ENCODE data around the gene DGKI.

DNA sequence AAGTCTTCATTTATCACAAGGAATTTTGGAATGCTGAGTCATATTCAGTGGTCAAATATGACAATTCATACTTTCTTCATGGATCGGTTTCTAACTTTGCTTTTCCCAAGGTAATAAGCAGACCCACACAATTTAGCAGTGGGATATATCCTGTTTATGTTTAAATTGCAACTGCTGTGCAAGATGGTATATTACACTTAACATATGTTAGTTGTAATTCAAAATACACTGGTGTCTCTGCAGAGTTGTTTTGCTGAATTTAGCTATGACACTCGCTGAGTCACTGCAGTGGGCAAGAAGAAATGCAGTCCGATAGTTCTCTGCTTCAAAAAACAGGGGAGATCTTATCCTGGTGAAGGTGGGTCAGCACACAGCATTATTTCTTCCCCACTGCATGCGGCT is 308.4 kb downstream of the DGKI start:
- TF ChIP-seq JDP2 (CRISPR knock-in tag; IDR thresholded peaks at IDR 0.05; ENCODE audit: borderline replicate concordance) (no peak), ZBTB21 (CRISPR knock-in tag; IDR thresholded peaks at IDR 0.05) (no peak), CTCF (CRISPR knock-in tag; IDR thresholded peaks at IDR 0.05) (no peak), FOSL1 (CRISPR knock-in tag; IDR thresholded peaks at IDR 0.05; ENCODE audit: borderline replicate concordance) (no peak), ZNF335 (CRISPR knock-in tag; IDR thresholded peaks at IDR 0.05) (no peak), SIN3A (IDR thresholded peaks at IDR 0.05; ENCODE audit: borderline replicate concordance, low read depth, low read length) (no peak), HMG20A (CRISPR knock-in tag; IDR thresholded peaks at IDR 0.05; ENCODE audit: borderline replicate concordance) (no peak), POLR2A (IDR thresholded peaks at IDR 0.05; ENCODE audit: insufficient read depth in 1 of 2, low read depth in 2 of 2, low read length in 2 of 2) (no peak)
- TF ChIP-seq, protein P1, sequence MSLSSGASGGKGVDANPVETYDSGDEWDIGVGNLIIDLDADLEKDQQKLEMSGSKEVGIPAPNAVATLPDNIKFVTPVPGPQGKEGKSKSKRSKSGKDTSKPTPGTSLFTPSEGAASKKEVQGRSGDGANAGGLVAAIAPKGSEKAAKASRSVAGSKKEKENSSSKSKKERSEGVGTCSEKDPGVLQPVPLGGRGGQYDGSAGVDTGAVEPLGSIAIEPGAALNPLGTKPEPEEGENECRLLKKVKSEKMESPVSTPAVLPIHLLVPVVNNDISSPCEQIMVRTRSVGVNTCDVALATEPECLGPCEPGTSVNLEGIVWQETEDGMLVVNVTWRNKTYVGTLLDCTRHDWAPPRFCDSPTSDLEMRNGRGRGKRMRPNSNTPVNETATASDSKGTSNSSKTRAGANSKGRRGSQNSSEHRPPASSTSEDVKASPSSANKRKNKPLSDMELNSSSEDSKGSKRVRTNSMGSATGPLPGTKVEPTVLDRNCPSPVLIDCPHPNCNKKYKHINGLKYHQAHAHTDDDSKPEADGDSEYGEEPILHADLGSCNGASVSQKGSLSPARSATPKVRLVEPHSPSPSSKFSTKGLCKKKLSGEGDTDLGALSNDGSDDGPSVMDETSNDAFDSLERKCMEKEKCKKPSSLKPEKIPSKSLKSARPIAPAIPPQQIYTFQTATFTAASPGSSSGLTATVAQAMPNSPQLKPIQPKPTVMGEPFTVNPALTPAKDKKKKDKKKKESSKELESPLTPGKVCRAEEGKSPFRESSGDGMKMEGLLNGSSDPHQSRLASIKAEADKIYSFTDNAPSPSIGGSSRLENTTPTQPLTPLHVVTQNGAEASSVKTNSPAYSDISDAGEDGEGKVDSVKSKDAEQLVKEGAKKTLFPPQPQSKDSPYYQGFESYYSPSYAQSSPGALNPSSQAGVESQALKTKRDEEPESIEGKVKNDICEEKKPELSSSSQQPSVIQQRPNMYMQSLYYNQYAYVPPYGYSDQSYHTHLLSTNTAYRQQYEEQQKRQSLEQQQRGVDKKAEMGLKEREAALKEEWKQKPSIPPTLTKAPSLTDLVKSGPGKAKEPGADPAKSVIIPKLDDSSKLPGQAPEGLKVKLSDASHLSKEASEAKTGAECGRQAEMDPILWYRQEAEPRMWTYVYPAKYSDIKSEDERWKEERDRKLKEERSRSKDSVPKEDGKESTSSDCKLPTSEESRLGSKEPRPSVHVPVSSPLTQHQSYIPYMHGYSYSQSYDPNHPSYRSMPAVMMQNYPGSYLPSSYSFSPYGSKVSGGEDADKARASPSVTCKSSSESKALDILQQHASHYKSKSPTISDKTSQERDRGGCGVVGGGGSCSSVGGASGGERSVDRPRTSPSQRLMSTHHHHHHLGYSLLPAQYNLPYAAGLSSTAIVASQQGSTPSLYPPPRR (CRISPR knock-in tag; IDR thresholded peaks at IDR 0.05; ENCODE audit: borderline replicate concordance), result no peak
- TF ChIP-seq, protein P2, sequence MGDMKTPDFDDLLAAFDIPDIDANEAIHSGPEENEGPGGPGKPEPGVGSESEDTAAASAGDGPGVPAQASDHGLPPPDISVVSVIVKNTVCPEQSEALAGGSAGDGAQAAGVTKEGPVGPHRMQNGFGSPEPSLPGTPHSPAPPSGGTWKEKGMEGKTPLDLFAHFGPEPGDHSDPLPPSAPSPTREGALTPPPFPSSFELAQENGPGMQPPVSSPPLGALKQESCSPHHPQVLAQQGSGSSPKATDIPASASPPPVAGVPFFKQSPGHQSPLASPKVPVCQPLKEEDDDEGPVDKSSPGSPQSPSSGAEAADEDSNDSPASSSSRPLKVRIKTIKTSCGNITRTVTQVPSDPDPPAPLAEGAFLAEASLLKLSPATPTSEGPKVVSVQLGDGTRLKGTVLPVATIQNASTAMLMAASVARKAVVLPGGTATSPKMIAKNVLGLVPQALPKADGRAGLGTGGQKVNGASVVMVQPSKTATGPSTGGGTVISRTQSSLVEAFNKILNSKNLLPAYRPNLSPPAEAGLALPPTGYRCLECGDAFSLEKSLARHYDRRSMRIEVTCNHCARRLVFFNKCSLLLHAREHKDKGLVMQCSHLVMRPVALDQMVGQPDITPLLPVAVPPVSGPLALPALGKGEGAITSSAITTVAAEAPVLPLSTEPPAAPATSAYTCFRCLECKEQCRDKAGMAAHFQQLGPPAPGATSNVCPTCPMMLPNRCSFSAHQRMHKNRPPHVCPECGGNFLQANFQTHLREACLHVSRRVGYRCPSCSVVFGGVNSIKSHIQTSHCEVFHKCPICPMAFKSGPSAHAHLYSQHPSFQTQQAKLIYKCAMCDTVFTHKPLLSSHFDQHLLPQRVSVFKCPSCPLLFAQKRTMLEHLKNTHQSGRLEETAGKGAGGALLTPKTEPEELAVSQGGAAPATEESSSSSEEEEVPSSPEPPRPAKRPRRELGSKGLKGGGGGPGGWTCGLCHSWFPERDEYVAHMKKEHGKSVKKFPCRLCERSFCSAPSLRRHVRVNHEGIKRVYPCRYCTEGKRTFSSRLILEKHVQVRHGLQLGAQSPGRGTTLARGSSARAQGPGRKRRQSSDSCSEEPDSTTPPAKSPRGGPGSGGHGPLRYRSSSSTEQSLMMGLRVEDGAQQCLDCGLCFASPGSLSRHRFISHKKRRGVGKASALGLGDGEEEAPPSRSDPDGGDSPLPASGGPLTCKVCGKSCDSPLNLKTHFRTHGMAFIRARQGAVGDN (CRISPR knock-in tag; IDR thresholded peaks at IDR 0.05), result no peak
